ENCODE measurements around the gene ASCL3.

DNA sequence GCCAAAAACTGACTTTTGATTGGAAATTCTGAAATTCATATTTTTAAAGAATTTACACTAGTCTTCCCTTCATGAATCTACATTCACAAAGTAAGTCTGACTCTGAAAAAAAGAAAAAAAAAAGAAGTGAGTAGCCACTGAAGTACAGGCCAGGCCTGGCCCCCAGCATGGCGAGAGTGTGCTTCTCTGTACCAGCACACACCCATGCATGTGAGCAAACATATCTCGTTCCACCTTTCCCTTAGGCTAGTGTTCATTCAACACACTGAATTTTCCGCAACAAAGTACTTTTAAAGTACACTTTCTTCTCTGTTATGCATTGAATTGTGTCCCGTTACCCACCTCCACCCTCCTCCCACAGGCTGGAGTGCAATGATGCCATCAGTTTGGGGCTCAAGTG is 14.6 kb downstream of the ASCL3 start:
- TF ChIP-seq, protein P1, sequence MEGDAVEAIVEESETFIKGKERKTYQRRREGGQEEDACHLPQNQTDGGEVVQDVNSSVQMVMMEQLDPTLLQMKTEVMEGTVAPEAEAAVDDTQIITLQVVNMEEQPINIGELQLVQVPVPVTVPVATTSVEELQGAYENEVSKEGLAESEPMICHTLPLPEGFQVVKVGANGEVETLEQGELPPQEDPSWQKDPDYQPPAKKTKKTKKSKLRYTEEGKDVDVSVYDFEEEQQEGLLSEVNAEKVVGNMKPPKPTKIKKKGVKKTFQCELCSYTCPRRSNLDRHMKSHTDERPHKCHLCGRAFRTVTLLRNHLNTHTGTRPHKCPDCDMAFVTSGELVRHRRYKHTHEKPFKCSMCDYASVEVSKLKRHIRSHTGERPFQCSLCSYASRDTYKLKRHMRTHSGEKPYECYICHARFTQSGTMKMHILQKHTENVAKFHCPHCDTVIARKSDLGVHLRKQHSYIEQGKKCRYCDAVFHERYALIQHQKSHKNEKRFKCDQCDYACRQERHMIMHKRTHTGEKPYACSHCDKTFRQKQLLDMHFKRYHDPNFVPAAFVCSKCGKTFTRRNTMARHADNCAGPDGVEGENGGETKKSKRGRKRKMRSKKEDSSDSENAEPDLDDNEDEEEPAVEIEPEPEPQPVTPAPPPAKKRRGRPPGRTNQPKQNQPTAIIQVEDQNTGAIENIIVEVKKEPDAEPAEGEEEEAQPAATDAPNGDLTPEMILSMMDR (IDR thresholded peaks at IDR 0.05; ENCODE audit: insufficient read depth, low read length, poor library complexity, severe bottlenecking) = no peak
- no peak for TF ChIP-seq EZH2phosphoT487 (conservative IDR thresholded peaks at IDR 0.05; ENCODE audit: low read length)
